Lower leg skin (tissue), 4 donors: ENCODE data around the gene COX7B. TPM values are rescaled to one million over a fixed set of nuclear protein-coding genes. Genes with fewer than 3 reads are reported as not detected.

Experiments used
- DNase-seq, 2 donors: peaks; one replicate each; pipeline ENCODE4 v3.0.0-alpha.2; 2019; ENCODE audit warnings: low spot score in 2 of 2
- H3K4me3 ChIP-seq: fragments of 200-600 bp; sonication (generic); 2 replicates; pipeline ENCODE4 v1.5.1; 2017; ENCODE audit warnings: mild to moderate bottlenecking, low read depth; ENCODE audit not compliant: poor library complexity, severe bottlenecking
- CTCF ChIP-seq, 3 donors: fragments of 450-650 bp; IDR thresholded peaks; one replicate each; pipeline ENCODE4 v1.5.1; 2016; ENCODE audit warnings: antibody characterized with exemption in 3 of 3, mild to moderate bottlenecking in 3 of 3, moderate library complexity in 2 of 3
- POLR2A ChIP-seq, 2 donors: fragments of 450-650 bp; IDR thresholded peaks; one replicate each; pipeline ENCODE4 v1.6.1; 2016 to 2017; ENCODE audit warnings: antibody characterized with exemption in 2 of 2, mild to moderate bottlenecking in 1 of 2, moderate library complexity in 1 of 2
- WGBS, 2 donors: methylation state at CpG; one replicate each; pipeline ENCODE4 v1.1.5; 2018; 5-methylcytosine and 5-hydroxymethylcytosine counted together
- intact Hi-C: fragments of 100-400 bp; cut with DNase I; formaldehyde crosslinking; loops from one replicate; pipeline ENCODE4 v1.15.0; 2023; ENCODE audit warnings: low total_unique reads
- total RNA-seq, 4 donors: library from RNA; depleted of rRNA; stranded (reverse); fragments of >200 nt; gene quantifications; one replicate each; pipeline ENCODE4 v1.1.0, GENCODE V29; 2016

The COX7B gene
- total RNA-seq, 4 donors from 2014 or later: 199 to 282 (median 248) TPM

GRCh38 chrX:77952173-77952572 is 52.9 kb downstream of the COX7B start:
- no peak for DNase-seq
- TF ChIP-seq CTCF (IDR thresholded peaks at IDR 0.05) (no peak), POLR2A (IDR thresholded peaks at IDR 0.05) (no peak)
- 40 to 56% methylated on average over 1 of the region's 1 CpG for WGBS, 2 donors
- intact Hi-C loops: no loop called here
- no peak overlapping the region for H3K4me3 ChIP-seq

- DNase-seq: no peak
- H3K4me3 ChIP-seq: no peak overlapping the region
- whole genome bisulfite sequencing, 2 donors: 48 to 55% methylated on average over 1 of the region's 1 CpG
- intact Hi-C loops: no loop called here
- no peak for TF ChIP-seq POLR2A (IDR thresholded peaks at IDR 0.05)
- no peak for TF ChIP-seq CTCF (IDR thresholded peaks at IDR 0.05)
These were observed 54.0 kb downstream of the COX7B start for GRCh38 chrX:77953302-77953701.

GRCh38 chrX:77953708-77954107 is 54.4 kb downstream of the COX7B start:
- H3K4me3 ChIP-seq: no peak overlapping the region
- intact Hi-C loops: no loop called here
- 27 to 49% methylated on average over 1 of the region's 1 CpG for WGBS, 2 donors
- TF ChIP-seq POLR2A (IDR thresholded peaks at IDR 0.05) (no peak), CTCF (IDR thresholded peaks at IDR 0.05) (no peak)
- DNase-seq: no peak

Other genes starting within 250 kb of the COX7B start
- 10 to 100 TPM; 40.2 to 90.0 (median 71.3) TPM for gene ATRX, start 113.3 kb upstream of the COX7B start, total RNA-seq
- gene MAGT1, start 4.0 kb upstream of the COX7B start, total RNA-seq: 10 to 100 TPM; 20.5 to 52.8 (median 34.4) TPM
- 10 to 100 TPM; 20.9 to 37.6 (median 28.5) TPM for gene ATP7A, start 11.2 kb downstream of the COX7B start, total RNA-seq
- gene PGAM4, start 70.2 kb downstream of the COX7B start, total RNA-seq: not detected
- 100 to 1,000 TPM; 151 to 246 (median 179) TPM for gene PGK1, start 204.8 kb downstream of the COX7B start, total RNA-seq
- gene TAF9B, start 240.2 kb downstream of the COX7B start, total RNA-seq: 10 to 100 TPM in 2 of 4 donors, 1 to 10 TPM in 2; 5.6 to 12.2 (median 8.4) TPM